HG02840 (cell line): ENCODE measurements around the gene PCDHB7.
"Not testable (repeated sequence)": the region's sequence is repeated elsewhere in the genome, so short reads cannot be mapped to it uniquely, and the experiment has no call there.

Source experiments
- ATAC-seq: cut with Tn5 transposase; IDR thresholded peaks from one replicate; pipeline ENCODE4 v1.9.1; 2021; ENCODE audit warnings: mild to moderate bottlenecking, moderate library complexity, moderate number of reproducible peaks; ENCODE audit not compliant: unreplicated experiment, low FRiP score

PCDHB7 gene

DNA sequence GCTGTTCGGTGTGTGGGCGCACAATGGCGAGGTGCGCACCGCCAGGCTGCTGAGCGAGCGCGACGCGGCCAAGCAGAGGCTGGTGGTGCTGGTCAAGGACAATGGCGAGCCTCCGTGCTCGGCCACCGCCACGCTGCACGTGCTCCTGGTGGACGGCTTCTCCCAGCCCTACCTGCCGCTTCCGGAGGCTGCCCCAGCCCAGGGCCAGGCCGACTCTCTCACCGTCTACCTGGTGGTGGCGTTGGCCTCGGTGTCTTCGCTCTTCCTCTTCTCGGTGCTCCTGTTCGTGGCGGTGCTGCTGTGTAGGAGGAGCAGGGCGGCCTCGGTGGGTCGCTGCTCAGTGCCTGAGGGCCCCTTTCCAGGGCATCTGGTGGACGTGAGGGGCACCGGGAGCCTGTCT lies 7.4 kb downstream of the PCDHB7 start:
- ATAC-seq, result not testable (repeated sequence)

DNA sequence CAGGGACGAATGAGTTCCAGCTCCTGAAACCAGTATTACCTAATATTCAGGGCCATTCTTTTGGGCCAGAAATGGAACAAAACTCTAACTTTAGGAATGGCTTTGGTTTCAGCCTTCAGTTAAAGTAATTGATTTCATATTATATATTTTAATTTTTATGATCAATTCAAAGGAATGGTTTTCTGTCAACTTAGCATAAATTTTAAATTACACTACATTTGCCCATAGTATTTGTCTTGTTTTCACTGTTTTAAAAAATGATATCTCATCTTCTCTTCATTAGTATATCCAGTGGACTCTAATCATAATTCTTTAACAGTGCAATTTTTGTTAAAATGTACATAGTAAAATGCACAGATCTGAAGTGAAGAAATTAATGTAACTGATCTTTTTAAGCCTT lies 7.9 kb downstream of the PCDHB7 start:
- no peak for ATAC-seq

DNA sequence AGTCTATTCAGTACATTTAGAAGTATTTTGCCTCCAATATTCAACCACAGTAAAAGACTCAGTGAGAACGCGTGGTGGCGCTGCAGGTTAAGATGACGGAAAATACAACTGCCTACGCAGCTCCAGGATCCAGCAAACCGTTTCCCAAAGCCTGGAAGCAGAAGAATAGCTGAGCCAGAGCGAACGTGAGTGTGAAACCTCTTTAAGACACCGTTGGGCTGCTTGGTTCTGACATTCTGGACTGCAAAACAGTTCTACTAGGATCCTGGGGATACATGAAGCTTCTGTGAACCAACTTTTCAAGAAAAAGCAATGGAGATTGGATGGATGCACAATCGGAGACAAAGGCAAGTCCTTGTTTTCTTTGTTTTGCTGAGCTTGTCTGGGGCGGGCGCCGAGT lies 9.8 kb downstream of the PCDHB7 start, which contains the start of gene PCDHB16:
TSS of gene PCDHB16 (plus strand) at position 140 of the 400 bp plus-strand sequence. CDS start at position 313, 173 bp downstream.
- no peak for ATAC-seq

DNA sequence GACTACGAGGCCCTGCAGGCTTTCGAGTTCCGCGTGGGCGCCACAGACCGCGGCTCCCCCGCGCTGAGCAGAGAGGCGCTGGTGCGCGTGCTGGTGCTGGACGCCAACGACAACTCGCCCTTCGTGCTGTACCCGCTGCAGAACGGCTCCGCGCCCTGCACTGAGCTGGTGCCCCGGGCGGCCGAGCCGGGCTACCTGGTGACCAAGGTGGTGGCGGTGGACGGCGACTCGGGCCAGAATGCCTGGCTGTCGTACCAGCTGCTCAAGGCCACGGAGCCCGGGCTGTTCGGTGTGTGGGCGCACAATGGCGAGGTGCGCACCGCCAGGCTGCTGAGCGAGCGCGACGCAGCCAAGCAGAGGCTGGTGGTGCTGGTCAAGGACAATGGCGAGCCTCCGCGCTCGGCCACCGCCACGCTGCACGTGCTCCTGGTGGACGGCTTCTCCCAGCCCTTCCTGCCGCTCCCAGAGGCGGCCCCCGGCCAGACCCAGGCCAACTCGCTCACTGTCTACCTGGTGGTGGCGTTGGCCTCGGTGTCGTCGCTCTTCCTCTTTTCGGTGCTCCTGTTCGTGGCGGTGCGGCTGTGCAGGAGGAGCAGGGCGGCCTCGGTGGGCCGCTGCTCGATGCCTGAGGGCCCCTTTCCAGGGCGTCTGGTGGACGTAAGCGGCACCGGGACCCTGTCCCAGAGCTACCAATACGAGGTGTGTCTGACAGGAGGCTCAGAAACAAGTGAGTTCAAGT lies 11.8 kb downstream of the PCDHB7 start:
- not testable (repeated sequence) for ATAC-seq

DNA sequence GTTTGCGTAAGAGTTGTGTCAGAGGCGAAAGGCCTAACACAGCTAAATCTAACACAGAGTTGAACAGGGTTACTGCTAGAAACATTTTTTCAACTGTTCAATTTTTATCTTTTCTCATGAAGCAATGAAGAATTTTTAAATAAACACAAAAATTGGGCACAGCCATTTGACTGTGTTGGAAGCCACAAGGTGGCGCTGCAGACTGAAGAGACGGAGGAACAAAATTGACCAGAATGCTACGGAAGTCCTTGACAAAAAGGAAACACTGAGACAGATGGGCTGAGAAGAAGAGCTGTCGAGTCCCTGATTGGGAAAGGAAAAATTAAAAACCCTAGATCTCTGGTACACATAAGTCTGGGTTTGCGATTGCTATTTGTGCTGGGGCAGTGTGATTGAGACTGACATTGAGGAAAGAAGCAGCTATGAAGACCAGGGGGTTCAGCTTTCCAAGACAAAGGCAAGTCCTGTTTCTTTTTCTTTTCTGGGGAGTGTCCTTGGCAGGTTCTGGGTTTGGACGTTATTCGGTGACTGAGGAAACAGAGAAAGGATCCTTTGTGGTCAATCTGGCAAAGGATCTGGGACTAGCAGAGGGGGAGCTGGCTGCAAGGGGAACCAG lies 14.6 kb downstream of the PCDHB7 start, which contains the start of gene PCDHB9:
TSS of gene PCDHB9 (plus strand) at position 265 of the 616 bp plus-strand sequence. CDS start at position 423, 158 bp downstream.
- ATAC-seq, result no peak

DNA sequence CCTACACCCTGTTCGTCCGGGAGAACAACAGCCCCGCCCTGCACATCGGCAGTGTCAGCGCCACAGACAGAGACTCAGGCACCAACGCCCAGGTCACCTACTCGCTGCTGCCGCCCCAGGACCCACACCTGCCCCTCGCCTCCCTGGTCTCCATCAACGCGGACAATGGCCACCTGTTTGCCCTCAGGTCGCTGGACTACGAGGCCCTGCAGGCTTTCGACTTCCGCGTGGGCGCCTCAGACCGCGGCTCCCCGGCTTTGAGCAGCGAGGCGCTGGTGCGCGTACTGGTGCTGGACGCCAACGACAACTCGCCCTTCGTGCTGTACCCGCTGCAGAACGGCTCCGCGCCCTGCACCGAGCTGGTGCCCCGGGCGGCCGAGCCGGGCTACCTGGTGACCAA lies 16.2 kb downstream of the PCDHB7 start:
- ATAC-seq, result not testable (repeated sequence)

DNA sequence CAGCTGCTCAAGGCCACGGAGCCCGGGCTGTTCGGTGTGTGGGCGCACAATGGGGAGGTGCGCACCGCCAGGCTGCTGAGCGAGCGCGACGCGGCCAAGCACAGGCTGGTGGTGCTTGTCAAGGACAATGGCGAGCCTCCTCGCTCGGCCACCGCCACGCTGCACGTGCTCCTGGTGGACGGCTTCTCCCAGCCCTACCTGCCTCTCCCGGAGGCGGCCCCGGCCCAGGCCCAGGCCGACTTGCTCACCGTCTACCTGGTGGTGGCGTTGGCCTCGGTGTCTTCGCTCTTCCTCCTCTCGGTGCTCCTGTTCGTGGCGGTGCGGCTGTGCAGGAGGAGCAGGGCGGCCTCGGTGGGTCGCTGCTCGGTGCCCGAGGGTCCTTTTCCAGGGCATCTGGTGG lies 16.7 kb downstream of the PCDHB7 start:
- not testable (repeated sequence) for ATAC-seq

DNA sequence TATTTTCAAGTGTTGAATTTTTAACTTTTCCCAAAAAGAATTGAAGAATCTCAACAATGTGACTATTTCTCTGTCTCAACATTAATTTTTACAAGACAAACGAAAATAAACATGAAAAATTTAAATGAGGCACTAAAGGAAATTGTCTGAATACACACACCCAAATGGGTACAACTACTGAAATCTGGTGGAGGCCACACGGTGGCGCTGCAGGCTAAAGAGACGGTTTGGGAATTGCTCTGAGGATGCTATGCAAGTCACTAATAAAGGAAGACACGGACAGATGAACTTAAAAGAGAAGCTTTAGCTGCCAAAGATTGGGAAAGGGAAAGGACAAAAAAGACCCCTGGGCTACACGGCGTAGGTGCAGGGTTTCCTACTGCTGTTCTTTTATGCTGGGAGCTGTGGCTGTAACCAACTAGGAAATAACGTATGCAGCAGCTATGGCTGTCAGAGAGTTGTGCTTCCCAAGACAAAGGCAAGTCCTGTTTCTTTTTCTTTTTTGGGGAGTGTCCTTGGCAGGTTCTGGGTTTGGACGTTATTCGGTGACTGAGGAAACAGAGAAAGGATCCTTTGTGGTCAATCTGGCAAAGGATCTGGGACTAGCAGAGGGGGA lies 19.8 kb downstream of the PCDHB7 start, which contains the start of gene PCDHB10:
TSS of gene PCDHB10 (plus strand) at position 244 of the 616 bp plus-strand sequence. CDS start at position 444, 200 bp downstream.
- ATAC-seq, result no peak

DNA sequence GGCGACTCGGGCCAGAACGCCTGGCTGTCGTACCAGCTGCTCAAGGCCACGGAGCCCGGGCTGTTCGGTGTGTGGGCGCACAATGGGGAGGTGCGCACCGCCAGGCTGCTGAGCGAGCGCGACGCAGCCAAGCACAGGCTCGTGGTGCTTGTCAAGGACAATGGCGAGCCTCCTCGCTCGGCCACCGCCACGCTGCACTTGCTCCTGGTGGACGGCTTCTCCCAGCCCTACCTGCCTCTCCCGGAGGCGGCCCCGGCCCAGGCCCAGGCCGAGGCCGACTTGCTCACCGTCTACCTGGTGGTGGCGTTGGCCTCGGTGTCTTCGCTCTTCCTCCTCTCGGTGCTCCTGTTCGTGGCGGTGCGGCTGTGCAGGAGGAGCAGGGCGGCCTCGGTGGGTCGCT lies 21.9 kb downstream of the PCDHB7 start:
- ATAC-seq, result not testable (repeated sequence)

DNA sequence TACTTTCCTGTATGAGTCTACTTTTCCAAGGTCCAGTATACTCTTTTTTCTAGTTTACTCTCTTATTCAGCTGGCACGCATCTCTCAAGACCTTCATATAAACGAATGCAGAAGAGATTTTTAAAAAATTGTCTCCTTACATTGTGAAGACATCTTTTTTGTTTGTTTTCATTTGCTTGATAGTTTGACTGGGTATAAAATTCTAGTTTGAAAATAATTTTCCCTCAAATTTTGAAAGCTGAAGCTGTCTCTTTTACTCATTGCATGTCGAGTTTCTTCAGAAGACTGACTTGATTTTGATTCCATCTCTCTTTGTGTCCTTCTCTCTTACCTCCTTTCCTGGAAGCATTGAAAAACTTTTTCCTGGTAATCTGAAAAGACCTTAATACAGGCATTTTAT lies 23.9 kb downstream of the PCDHB7 start:
- ATAC-seq, result no peak

DNA sequence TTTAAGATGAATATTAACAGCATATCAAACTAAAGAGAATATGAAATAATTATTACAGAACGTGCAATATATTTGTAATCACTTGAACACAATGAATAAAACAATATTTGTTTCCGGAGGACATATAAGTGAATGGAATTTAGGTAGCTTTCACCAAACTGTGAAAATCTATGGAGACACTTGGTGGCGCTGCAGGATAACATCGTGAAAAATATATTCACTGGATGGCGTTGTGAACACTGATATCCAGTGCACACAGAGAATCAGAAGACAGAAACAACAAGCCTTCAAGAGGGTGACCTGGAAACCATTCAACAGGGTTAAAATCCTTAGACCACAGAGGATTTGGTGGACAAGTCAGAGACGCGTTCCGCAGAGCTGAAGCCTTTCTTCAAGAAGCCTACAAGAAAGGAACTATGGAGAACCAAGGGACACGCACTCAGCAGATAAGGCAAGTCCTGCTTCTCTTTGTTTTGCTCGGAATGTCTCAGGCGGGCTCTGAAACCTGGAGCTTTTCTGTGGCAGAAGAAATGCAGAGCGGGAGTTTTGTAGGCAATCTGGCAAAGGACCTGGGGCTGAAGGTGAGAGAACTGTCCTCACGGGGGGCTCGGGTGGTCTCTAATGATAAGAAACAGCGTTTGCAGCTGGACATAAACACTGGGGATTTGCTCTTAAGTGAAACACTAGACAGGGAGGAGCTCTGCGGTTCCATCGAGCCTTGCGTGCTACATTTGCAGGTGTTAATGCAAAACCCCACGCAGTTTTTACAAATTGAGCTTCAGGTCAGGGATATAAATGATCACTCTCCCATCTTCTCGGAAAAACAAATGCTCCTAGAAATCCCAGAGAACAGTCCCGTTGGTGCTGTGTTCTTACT lies 27.2 kb downstream of the PCDHB7 start, which contains the start of gene PCDHB11:
TSS of gene PCDHB11 (plus strand) at position 269 of the 877 bp plus-strand sequence. CDS start at position 417, 148 bp downstream.
- ATAC-seq, result no peak

DNA sequence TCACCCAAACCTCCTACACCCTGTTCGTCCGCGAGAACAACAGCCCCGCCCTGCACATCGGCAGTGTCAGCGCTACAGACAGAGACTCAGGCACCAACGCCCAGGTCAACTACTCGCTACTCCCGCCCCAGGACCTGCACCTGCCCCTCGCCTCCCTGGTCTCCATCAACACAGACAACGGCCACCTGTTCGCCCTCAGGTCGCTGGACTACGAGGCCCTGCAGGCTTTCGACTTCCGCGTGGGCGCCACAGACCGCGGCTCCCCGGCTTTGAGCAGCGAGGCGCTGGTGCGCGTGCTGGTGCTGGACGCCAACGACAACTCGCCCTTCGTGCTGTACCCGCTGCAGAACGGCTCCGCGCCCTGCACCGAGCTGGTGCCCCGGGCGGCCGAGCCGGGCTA lies 28.7 kb downstream of the PCDHB7 start:
- ATAC-seq, result not testable (repeated sequence)

DNA sequence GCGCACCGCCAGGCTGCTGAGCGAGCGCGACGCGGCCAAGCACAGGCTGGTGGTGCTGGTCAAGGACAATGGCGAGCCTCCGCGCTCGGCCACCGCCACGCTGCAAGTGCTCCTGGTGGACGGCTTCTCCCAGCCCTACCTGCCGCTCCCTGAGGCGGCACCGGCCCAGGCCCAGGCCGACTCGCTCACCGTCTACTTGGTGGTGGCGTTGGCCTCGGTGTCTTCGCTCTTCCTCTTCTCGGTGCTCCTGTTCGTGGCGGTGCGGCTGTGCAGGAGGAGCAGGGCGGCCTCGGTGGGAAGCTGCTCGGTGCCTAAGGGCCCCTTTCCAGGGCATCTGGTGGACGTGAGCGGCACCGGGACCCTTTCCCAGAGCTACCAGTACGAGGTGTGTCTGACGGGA lies 29.2 kb downstream of the PCDHB7 start:
- ATAC-seq, result not testable (repeated sequence)

DNA sequence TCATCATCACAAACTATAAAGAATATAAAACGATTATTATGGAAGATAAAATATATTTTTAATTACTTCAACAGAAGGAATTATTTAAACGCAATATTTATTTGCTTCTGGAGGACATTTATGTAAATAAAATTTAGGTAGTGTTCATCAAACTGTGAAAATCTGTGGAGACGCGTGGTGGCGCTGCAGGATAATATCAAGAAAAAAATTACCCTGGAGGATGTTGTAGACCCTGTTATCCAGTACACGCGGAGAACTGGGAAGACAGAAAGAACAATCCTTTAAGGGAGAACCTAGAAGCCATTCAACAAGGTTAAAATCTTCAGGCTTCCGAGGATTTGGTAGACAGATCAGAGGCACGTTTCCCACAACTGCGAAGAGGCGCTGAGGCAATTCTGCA lies 36.0 kb downstream of the PCDHB7 start, which contains the start of gene PCDHB12:
TSS of gene PCDHB12 (plus strand) at position 242 of the 400 bp plus-strand sequence. CDS start 189 bp downstream, outside the sequence.
- ATAC-seq, result no peak

DNA sequence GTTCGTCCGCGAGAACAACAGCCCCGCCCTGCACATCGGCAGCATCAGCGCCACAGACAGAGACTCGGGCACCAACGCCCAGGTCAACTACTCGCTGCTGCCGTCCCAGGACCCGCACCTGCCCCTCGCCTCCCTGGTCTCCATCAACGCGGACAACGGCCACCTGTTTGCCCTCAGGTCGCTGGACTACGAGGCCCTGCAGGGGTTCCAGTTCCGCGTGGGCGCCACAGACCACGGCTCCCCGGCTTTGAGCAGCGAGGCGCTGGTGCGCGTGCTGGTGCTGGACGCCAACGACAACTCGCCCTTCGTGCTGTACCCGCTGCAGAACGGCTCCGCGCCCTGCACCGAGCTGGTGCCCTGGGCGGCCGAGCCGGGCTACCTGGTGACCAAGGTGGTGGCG lies 37.8 kb downstream of the PCDHB7 start:
- ATAC-seq, result not testable (repeated sequence)

DNA sequence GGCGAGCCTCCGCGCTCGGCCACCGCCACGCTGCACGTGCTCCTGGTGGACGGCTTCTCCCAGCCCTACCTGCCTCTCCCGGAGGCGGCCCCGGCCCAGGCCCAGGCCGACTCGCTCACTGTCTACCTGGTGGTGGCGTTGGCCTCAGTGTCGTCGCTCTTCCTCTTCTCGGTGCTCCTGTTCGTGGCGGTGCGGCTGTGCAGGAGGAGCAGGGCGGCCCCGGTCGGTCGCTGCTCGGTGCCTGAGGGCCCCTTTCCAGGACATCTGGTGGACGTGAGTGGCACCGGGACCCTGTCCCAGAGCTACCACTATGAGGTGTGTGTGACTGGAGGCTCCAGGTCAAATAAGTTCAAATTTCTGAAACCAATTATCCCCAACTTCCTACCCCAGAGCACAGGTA lies 38.4 kb downstream of the PCDHB7 start:
- ATAC-seq, result not testable (repeated sequence)

DNA sequence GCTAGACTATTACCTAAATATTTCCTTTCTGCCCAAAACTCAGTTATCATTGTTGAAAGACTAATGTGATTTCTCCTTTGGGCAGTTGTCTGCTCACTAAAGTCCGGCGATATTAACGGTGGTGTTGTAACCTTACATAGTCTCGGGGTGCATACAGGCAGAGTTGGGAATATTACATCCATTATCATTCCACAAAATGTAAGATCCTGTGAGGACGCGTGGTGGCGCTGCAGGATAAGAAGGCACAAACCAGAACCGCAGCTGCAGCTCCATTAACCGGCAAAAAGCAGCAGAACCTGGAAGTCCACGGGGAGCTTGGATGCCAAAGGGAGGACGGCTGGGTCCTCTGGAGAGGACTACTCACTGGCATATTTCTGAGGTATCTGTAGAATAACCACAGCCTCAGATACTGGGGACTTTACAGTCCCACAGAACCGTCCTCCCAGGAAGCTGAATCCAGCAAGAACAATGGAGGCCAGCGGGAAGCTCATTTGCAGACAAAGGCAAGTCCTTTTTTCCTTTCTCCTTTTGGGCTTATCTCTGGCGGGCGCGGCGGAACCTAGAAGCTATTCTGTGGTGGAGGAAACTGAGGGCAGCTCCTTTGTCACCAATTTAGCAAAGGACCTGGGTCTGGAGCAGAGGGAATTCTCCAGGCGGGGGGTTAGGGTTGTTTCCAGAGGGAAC lies 41.4 kb downstream of the PCDHB7 start, which contains the start of gene PCDHB13:
TSS of gene PCDHB13 (plus strand) at position 264 of the 684 bp plus-strand sequence. CDS start at position 469, 205 bp downstream.
- not testable (repeated sequence) for ATAC-seq

DNA sequence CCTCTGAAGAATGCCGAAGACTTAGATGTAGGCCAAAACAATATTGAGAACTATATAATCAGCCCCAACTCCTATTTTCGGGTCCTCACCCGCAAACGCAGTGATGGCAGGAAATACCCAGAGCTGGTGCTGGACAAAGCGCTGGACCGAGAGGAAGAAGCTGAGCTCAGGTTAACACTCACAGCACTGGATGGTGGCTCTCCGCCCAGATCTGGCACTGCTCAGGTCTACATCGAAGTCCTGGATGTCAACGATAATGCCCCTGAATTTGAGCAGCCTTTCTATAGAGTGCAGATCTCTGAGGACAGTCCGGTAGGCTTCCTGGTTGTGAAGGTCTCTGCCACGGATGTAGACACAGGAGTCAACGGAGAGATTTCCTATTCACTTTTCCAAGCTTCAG lies 42.1 kb downstream of the PCDHB7 start:
- not testable (repeated sequence) for ATAC-seq

DNA sequence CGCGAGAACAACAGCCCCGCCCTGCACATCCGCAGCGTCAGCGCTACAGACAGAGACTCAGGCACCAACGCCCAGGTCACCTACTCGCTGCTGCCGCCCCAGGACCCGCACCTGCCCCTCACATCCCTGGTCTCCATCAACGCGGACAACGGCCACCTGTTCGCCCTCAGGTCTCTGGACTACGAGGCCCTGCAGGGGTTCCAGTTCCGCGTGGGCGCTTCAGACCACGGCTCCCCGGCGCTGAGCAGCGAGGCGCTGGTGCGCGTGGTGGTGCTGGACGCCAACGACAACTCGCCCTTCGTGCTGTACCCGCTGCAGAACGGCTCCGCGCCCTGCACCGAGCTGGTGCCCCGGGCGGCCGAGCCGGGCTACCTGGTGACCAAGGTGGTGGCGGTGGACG lies 43.1 kb downstream of the PCDHB7 start:
- ATAC-seq, result not testable (repeated sequence)
